H54 (cell line): ENCODE data around the gene GFY.

Experiments used
- DNase-seq: peaks from one replicate; pipeline ENCODE4 v3.0.0; 2011; ENCODE audit warnings: low spot score, mixed read lengths; ENCODE audit not compliant: insufficient read length
- FAIRE-seq: peaks from 3 replicates; lab custom pipeline; 2011; peaks lifted over from hg19 to GRCh38; lab: Jason Lieb, UNC
- POLR2A ChIP-seq: IDR thresholded peaks from 2 replicates; pipeline ENCODE4 v1.6.1; 2011; ENCODE audit warnings: low read depth, mild to moderate bottlenecking, low read length

GFY gene

GRCh38 chr19:49398001-49398615 lies 27.1 kb upstream of the GFY start:
- no peak for TF ChIP-seq POLR2A
- FAIRE-seq (no peak), DNase-seq (no peak)

- FAIRE-seq (no peak), DNase-seq (no peak)
- TF ChIP-seq POLR2A = no peak
These were observed 26.3 kb upstream of the GFY start for GRCh38 chr19:49398931-49399330.

DNA sequence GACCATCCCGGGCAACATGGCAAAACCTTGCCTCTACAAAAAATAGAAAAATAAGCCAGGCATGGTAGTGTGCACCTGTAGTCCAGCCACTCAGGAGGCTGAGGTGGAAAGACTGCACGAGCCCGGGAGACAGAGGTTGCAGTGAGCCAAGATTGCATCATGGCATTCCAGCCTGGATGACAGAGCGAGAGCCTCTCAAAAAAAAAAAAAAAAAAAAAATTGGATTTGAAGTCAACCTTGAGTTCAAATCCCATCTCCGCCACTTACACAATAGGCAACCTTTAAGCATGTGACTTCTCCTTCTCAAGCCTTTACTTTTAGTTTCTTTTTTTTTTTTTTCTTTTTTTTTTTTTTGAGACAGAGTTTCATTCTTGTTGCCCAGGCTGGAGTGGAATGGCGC lies 25.2 kb upstream of the GFY start:
- FAIRE-seq (no peak), DNase-seq (no peak)
- no peak for TF ChIP-seq POLR2A

GRCh38 chr19:49403404-49404187 lies 21.6 kb upstream of the GFY start:
- DNase-seq (no peak), FAIRE-seq (no peak)
- TF ChIP-seq POLR2A = no peak

GRCh38 chr19:49407079-49407478 lies 18.1 kb upstream of the GFY start:
- TF ChIP-seq POLR2A = no peak
- DNase-seq (no peak), FAIRE-seq (no peak)

DNA sequence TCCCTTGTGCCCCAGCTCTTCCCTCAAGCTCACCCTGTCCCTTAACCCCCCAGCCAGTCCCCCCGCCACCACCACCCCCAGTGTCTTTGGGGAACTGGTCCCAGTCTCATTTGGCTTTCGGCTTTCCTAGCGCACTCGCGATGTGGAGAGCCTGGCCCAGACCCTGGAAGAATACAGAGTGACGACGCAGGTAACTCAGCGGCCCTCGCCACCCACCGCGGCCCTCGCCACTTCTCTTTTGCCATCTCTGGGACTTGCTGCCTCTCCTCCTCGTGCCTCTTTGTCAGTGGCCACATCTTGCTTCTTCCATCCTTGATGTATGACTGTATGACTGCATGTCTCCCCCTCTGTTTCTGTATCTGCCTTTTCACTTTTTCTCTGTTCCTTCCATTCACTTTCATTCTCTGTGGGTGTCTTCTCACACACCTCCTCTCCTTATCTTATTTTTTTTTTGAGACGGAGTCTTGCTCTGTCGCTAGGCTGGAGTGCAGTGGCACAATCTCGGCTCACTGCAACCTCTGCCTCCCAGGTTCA lies 17.6 kb upstream of the GFY start:
- DNase-seq = no peak
- FAIRE-seq = no peak
- TF ChIP-seq POLR2A = no peak

GRCh38 chr19:49408816-49409440 lies 16.3 kb upstream of the GFY start:
- DNase-seq = no peak
- FAIRE-seq = no peak
- no peak for TF ChIP-seq POLR2A

GRCh38 chr19:49409441-49410029 lies 15.7 kb upstream of the GFY start:
- no peak for TF ChIP-seq POLR2A
- FAIRE-seq = no peak
- DNase-seq = no peak

- no peak for FAIRE-seq
- no peak for TF ChIP-seq POLR2A
- DNase-seq = no peak
These were observed 13.4 kb upstream of the GFY start for GRCh38 chr19:49411681-49412326.

- FAIRE-seq (no peak), DNase-seq (no peak)
- TF ChIP-seq POLR2A = no peak
These were observed 11.8 kb upstream of the GFY start for GRCh38 chr19:49413348-49413747.

DNA sequence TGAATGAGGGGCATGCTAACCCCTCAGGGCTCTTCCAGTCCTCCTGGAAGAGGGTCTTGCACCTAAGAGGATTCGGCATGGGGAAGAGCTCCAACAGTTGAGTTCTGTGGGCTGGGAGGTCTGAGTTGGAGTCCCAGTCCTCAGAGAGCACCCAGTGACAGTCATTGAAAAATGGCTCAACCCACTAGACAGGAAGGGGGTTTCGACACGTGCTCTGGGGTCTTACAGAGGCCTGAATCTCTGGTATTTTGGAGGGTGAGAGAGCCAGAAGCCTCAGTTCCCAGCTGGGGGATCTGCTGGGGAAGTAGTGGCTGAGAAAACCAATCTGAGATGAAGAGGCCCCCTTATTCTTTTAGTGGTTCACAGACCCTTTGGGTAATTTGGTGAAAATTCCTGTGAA lies 10.9 kb upstream of the GFY start:
- FAIRE-seq = no peak
- no peak for DNase-seq
- TF ChIP-seq POLR2A = no peak

GRCh38 chr19:49415102-49415809 lies 9.9 kb upstream of the GFY start:
- no peak for DNase-seq
- no peak for FAIRE-seq

GRCh38 chr19:49415810-49416200 lies 9.4 kb upstream of the GFY start:
- no peak for TF ChIP-seq POLR2A
- FAIRE-seq (no peak), DNase-seq (no peak)

More at GRCh38 chr19:49415102-49415809, 9.9 kb upstream of the GFY start:
- TF ChIP-seq POLR2A = no peak

DNA sequence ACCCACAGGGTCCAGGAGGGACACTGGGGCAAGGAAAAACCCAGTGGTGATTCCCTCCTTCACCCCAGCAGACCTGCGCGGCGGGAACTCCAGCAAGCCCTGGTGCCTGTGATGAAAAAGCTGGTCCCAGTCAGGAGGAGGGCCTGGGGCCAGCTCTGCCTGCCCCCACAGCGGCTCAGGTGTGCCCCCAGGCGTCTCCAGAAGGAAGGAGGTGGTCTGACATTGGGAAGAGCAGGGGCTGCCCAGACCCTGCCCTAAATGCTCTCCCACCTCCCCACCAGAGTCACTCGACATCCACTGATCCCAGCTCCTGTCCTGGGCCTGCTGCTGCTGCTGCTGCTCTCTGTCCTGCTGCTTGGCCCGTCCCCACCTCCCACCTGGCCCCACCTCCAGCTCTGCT lies 8.1 kb upstream of the GFY start:
- no peak for FAIRE-seq

More for the DNA sequence above, 8.1 kb upstream of the GFY start:
- DNase-seq = no peak
- no peak for TF ChIP-seq POLR2A
